NCI-H2227 treated with DMSO at 0.1 percent for 48 hours (cell line): ENCODE data around the gene KRT77.
A peak's percentile ranks its signal among the peaks of the same experiment; 100 is the strongest.
"Not testable (repeated sequence)": the region's sequence is repeated elsewhere in the genome, so short reads cannot be mapped to it uniquely, and the experiment has no call there.

ENCODE experiments used
- DNase-seq: peaks from one replicate; lab custom pipeline; 2025; lab: John Stamatoyannopoulos, UW

Gene KRT77

DNA sequence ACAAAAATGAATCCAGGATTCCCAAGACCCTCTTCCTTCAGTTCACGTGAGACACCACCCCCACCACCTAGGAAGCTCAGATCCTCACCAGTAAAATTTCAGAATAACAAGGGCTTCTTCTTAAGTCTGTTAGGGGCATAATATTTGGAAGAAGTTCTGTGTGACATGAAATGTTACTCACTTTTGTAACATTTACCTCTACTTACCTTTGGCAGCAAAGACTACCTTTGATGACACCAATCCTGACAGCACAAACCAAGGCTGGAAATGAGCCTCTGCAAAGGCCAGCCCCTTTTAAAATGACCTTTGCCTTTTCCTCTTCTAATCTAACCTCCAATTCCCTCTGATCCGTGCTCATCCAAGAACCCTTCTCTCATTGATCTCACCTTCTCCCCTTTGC is 19.4 kb upstream of the KRT77 start:
- no peak for DNase-seq

- DNase-seq: no peak
Measured at GRCh38 chr12:52721838-52722470, 18.6 kb upstream of the KRT77 start.

GRCh38 chr12:52720365-52720886 is 17.1 kb upstream of the KRT77 start:
- no peak for DNase-seq

DNA sequence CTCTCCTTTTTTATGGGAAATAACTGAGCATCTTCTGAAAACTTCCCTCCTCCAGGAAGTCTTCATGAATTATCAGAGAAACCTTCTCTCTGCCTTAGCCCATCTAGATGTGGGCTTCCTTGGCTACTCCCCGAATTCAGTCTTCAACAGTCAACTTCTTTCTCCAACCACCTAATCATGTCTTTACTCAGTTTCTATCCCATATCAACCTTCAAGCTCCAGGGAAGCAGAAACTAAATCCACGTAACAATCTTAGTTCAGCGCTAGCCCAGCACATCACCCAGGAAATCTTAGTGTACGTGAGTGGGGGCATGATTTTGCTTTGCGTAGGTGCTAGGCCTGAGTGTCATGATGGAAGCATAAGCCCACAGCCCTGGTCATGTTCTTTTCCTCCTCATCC is 12.7 kb upstream of the KRT77 start:
- no peak for DNase-seq

DNA sequence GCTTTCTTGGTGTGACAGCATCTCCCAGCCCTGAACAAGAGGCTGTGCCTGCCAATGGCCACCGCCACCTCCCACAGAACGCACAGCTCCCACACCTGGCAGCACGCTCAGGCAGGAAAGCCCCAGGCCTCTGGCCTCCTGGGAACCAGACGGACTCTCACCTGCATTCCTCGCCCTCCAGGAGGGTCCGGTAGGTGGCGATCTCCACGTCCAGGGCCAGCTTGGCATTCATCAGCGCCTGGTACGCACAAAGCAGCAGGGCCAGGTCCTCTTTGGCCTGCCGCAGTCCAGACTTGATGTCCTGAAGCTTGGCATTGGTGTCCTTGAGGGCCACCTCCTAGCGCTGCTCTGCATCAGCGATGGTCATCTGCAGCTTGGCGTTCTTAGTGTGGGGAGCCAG is 12.1 kb upstream of the KRT77 start:
- no peak for DNase-seq

- no peak for DNase-seq
Measured at GRCh38 chr12:52714887-52715281, 11.6 kb upstream of the KRT77 start.

DNA sequence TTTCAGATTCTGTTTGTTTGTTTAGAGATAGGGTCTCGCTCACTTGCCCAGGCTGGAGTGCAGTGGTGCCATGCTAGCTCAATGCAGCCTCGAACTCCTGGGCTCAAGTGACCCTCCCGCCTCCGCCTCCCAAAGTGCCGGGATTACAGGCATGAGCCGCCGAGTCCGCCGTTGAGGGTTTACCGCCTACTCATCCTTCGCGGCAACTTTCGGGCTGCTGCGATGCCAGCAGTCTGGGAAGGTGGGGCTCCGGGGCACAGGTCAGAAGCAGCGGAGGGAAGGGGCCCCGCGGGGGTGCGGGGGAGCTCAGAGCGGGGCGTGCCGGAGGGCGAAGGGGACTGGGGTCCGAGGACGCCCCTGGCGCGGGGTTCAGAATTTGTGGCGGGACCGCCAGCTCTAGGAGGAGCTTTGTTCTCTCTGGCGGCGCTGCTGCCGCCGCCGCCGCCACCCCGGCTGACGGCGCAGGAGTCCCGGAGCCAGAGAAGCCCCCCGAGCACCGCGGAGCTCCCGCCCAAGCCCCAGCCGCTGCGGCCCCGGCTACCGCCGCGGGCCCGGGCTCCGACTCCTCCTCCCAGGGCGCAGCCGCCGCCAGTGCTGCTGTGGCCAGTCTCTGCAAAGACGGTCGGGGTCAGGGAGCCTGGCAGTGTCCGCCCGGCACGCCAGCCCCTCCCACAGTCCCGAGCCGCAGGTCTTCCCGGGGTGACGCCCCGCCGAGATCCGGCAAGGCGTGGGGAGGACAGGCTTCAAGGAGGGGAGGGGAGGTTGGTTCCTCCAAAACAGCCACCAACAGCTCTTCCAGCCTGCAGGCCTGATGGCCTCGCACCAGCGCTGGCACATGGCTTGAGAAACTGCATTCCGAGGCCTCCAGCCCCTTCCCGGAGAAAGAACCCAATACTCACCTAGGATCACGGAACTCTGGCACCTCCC is 10.9 kb upstream of the KRT77 start:
- peak; percentile 7 for DNase-seq

DNA sequence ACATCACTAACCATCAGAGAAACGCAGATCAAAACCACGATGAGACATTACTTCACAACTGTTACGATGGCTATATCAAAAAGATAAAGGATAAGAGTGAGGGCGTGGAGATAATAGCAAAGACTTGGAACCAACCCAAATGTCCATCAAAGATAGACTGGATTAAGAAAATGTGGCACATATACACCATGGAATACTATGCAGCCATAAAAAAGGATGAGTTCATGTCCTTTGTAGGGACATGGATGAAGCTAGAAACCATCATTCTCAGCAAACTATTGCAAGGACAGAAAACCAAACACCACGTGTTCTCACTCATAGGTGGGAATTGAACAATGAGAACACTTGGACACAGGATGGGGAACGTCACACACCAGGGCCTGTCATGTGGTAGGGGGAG is 8.8 kb upstream of the KRT77 start:
- DNase-seq: not testable (repeated sequence)

DNA sequence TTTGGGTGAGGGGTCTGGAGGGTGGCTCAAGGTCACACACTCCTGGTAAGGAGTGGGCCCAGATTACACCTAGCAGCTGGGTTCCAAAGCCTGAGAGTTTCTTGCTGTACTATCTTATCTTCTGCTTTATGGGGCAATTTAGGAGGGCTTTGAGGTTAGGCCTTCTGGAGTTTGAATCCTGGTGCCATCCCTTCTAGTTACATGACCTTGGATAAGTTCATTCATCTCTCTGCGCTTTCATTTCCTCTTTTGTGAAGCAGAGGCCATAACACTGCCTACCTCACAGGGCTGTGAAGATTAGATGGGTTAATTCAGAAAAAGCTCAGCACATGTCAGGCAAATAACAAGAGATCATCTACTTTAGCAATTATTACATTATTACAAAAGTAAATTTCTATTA is 7.4 kb upstream of the KRT77 start:
- DNase-seq: no peak

- no peak for DNase-seq
Measured at GRCh38 chr12:52708010-52708409, 4.7 kb upstream of the KRT77 start.

- DNase-seq: peak; percentile 2
Measured at GRCh38 chr12:52704464-52704863, 1.1 kb upstream of the KRT77 start.

DNA sequence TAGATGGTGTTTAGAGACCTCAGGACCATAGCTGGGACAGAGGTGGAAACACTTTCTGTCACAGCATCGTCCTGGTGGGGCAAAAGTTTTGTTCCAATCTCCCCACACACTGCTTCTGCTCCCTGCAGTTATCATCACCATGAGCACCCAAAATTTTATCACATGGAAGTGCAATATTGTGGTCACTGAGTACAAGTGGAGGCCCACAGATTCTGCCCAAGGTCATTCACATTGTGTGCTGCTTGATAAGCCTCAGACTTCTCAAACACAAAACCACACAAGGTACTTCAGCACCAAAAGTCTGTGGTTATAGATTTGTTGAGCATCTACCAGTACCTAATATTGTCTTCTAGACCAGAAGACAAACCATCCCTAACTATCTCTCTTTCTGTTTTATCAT is 554 bp upstream of the KRT77 start:
- no peak for DNase-seq

DNA sequence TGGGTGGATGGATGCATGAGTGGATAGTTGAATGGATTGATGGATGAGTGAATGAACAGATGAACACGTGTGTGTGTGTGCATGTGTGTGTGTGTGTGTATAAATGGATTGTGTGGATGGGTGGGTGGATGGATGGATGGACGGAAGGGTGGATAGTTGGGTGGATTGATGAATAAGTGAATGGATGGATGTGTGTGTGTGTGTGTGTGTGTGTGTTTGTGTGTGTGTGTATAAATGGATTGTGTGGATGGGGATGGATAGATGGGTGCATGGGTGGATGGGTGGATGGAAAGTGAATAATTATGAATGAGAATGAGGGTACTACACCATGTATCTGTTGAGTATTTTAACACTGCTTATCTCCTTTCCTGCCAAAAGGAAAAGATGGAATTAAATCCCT is 986 bp downstream of the KRT77 start:
- no peak for DNase-seq

GRCh38 chr12:52701281-52701680 is 2.0 kb downstream of the KRT77 start:
- DNase-seq: no peak

DNA sequence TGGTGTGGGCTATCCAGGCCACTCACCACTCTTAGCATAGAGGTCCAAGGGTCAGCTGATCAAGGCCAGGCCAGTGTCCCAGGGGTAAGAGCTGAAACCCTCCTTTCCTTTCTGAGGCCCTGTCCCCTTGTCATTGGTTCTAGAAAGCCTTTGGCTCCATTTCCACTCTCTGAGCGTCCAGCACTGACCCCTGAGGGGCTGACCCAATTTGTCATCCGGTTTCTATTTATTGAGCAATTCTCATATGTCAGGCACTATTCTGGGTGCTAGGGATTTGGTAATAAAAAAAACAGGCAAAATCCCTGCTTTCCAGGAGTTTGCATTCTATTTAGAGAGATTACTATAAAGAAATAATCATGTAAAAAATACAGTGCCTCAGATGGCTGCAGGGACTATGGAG is 3.4 kb downstream of the KRT77 start:
- DNase-seq: no peak

GRCh38 chr12:52699373-52699772 is 4.0 kb downstream of the KRT77 start:
- DNase-seq: no peak

GRCh38 chr12:52698651-52699340 is 4.5 kb downstream of the KRT77 start:
- DNase-seq: no peak

GRCh38 chr12:52697058-52697582 is 6.2 kb downstream of the KRT77 start:
- no peak for DNase-seq

DNA sequence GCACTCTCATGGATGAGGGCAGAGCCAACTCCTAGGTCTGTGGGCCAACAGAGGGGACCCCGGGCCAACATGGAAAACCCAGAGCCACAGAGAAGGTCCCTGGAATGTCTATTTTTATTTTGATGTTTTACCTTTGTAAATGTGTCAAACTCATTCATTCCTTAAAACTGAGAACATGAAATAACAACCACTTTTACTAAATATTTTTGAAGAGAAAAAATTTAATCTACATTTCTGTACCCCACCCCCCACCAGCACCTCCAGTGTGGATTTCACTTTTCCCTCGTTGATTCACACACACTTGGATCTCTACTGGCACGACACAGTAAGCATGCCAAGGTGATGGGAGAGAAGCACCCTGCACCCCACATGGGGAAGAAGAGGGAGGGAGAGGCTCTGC is 6.7 kb downstream of the KRT77 start:
- no peak for DNase-seq

DNA sequence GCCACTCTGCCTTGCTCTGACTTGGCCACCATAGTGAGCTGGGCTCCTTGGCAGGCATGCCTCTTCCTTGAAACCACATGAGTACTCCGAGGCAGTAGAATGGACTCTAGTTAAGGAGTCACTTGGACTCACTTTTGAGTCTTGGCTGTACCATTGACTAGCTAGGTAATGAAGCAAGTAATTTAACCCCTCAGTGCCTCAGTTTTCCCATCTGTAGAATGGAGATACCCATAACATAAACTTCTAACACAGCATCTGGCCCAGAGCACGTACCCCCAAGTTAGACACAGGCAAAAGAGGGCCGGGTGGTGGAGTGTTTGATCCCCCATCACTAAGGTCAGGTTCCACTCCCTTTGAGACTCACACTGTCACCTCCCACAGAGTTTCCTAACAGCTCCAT is 8.3 kb downstream of the KRT77 start:
- DNase-seq: no peak

GRCh38 chr12:52694151-52694550 is 9.2 kb downstream of the KRT77 start:
- no peak for DNase-seq

GRCh38 chr12:52693261-52693660 is 10.1 kb downstream of the KRT77 start:
- no peak for DNase-seq

- no peak for DNase-seq
Measured at GRCh38 chr12:52692254-52692653, 11.1 kb downstream of the KRT77 start.
